ENCODE measurements around the gene MYBBP1A. TPM values are rescaled to one million over a fixed set of nuclear protein-coding genes. Genes with fewer than 3 reads are reported as not detected.

The MYBBP1A gene
- total RNA-seq, 4 donors from 2014 or later = 32.4 to 70.0 (median 54.4) TPM

DNA sequence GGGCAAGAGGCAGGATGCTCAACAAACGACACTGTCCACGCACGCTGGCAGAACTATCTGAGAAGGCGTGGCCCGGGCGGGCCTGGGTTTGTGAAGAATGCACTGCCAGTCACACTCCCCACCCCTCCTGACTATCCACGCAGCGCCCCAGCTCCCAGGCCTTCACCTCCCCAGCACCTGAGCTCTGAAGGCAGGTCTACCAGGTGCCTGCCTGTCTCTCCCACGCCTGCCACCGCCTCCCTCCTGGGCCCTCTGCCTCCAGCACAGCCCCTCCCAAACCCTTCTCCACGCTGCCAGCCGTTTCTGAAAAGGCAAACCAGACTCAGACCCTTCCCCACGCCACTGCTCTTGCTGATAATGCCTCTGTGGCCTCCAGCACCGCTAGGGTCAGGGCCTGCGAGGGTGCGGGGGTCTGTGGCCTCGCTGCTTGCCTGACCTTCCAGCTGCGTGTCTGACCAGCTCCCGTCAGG, 11.6 kb downstream of the MYBBP1A start:
- intact Hi-C loops (cut with DNase I) = no loop called here
- 83 to 86% methylated on average over 5 to 11 of the region's 19 CpGs for WGBS, 2 donors
- H3K36me3 ChIP-seq = peaks cover 57 to 100% (median 57%) of the 10 kb centered on the region in 3 donors

DNA sequence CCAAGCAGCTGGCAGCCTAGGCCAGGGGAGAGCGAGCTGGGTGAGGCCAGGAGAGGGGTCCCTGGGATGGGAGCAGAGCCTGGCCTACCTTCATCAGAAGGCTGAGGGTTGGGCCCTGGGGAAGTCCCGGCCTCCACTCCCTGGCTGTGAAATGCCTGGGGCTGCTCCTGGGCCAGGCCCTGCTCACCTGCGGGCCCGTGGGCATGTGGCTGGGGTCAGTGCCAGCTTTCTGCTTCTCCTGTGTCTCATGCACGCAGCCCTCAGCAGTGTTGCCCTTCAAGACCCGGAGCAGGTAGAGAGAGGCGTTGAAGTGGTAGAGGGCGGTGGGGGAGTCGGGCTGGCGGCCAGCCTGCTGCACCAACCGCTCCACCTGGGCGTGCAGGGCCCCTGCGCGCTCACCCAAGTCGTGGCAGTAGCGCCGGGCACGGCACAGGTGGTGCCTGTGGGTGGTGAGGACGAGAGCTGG, 12.4 kb downstream of the MYBBP1A start:
- Histone ChIP-seq H3K27me3 (no peaks in the 10 kb centered on the region), H3K36me3 (peaks cover 49 to 100% (median 57%) of the 10 kb centered on the region in 3 donors), H3K27ac (no peak overlapping the region), H3K4me1 (peaks cover 2 to 50% (median 12%) of the 10 kb centered on the region in 3 donors), H3K9me3 (no peaks in the 10 kb centered on the region), H3K4me3 (no peak overlapping the region)
- TF ChIP-seq POLR2A (IDR thresholded peaks at IDR 0.05) = no peak
- TF ChIP-seq, protein P1, sequence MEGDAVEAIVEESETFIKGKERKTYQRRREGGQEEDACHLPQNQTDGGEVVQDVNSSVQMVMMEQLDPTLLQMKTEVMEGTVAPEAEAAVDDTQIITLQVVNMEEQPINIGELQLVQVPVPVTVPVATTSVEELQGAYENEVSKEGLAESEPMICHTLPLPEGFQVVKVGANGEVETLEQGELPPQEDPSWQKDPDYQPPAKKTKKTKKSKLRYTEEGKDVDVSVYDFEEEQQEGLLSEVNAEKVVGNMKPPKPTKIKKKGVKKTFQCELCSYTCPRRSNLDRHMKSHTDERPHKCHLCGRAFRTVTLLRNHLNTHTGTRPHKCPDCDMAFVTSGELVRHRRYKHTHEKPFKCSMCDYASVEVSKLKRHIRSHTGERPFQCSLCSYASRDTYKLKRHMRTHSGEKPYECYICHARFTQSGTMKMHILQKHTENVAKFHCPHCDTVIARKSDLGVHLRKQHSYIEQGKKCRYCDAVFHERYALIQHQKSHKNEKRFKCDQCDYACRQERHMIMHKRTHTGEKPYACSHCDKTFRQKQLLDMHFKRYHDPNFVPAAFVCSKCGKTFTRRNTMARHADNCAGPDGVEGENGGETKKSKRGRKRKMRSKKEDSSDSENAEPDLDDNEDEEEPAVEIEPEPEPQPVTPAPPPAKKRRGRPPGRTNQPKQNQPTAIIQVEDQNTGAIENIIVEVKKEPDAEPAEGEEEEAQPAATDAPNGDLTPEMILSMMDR (IDR thresholded peaks at IDR 0.05) = no peak
- 96% methylated on average over 5 of the region's 19 CpGs; no CpG with 5 or more reads in 1 of the 2 donors for WGBS, 2 donors
- no peak for DNase-seq
- intact Hi-C loops (cut with DNase I) = no loop called here

More for the DNA sequence above, 11.6 kb downstream of the MYBBP1A start:
- H3K4me3 ChIP-seq = no peak overlapping the region
- DNase-seq = no peak
- no peaks in the 10 kb centered on the region for H3K27me3 ChIP-seq
- no peaks in the 10 kb centered on the region for H3K9me3 ChIP-seq
- H3K4me1 ChIP-seq = peaks cover 0 to 42% (median 3%) of the 10 kb centered on the region in 3 donors
- TF ChIP-seq POLR2A (IDR thresholded peaks at IDR 0.05) = no peak
- TF ChIP-seq, protein P1 (IDR thresholded peaks at IDR 0.05) = no peak
- H3K27ac ChIP-seq = no peak overlapping the region

DNA sequence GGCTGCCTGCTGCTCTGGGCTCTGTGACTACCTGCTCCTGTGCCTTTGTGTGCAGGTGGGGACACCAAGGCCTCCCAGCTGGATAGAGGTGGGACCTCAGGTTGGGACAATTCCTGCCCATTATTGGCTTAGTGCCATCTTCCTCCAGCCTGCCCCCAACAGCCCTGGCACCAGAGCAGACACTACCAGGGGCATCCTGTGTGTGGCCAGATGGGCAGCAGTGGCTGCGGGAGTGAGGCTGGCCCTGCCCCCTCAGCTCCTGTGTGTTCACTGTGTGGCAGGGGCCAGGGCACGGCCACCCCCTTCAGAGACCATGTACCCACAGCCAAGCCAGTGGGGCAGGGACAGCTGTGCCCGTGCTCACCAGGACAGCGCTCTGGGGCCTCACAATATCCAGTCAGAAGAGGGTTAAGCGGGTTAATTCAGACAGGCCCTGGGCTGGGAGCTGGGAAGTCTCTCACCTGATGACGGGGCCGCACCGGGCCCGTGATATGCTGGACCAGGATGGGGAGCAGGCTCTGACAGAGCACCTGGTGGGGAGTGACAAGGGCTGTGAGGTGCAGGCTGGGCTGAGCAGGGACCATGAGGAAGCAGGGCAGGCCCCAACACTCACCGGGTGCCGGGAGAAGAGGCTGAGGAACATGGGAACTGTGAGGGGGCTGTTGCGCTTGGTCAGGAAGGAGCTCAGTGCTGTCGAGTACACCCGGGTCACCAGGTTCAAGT, 13.0 kb downstream of the MYBBP1A start:
- Histone ChIP-seq H3K27ac (peak overlapping the region in 3 of 4 donors; percentile 17 to 67 (median 47)), H3K4me1 (peaks cover 5 to 56% (median 18%) of the 10 kb centered on the region in 3 donors), H3K9me3 (no peaks in the 10 kb centered on the region), H3K36me3 (peaks cover 43 to 100% (median 57%) of the 10 kb centered on the region in 3 donors), H3K4me3 (no peak overlapping the region), H3K27me3 (no peaks in the 10 kb centered on the region)
- no peak for DNase-seq
- intact Hi-C loops (cut with DNase I) = no loop called here
- 80 to 97% methylated on average over 2 to 6 of the region's 14 CpGs for WGBS, 2 donors
- no peak for TF ChIP-seq POLR2A (IDR thresholded peaks at IDR 0.05)
- TF ChIP-seq, protein P1 (IDR thresholded peaks at IDR 0.05) = no peak

DNA sequence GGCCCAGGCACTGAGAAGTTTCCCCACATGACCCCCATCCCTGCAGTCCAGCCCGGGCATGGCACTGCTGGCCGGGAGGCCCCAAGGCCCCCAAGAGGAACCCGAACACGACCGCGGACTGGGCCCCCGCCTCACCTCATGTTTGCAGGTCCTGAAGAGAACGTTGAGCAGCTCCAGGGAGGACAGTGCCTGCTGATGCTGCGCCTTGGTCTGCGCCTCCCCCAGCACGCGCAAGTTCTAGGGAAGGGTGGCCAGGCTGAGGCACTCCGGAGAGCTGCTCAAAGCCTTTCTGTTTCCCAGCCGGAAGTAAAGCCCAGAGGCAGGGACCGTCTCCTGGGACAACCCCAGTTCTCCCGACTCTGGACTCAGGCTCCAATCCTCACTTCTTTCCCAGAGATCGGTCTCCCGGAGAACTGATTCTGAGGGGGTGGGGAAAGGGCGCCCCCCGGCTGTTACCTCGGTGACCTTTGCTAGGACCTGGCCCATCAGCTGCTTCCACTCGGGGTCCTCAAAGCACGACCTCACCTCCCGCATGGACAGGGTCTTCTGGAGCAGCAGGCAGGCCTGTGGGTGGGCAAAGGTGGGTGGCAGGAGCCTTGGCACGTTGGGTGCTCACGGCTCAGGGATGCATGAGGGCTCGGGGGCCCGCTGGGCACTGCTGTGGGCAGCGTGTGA, 13.7 kb downstream of the MYBBP1A start:
- Histone ChIP-seq H3K4me3 (no peak overlapping the region), H3K9me3 (no peaks in the 10 kb centered on the region), H3K27ac (peak overlapping the region in 3 of 4 donors; percentile 17 to 67 (median 47)), H3K36me3 (peaks cover 36 to 94% (median 57%) of the 10 kb centered on the region in 3 donors), H3K27me3 (no peaks in the 10 kb centered on the region), H3K4me1 (peaks cover 12 to 63% (median 25%) of the 10 kb centered on the region in 3 donors)
- TF ChIP-seq POLR2A (IDR thresholded peaks at IDR 0.05) = no peak
- TF ChIP-seq, protein P1 (IDR thresholded peaks at IDR 0.05) = no peak
- no peak for DNase-seq
- intact Hi-C loops (cut with DNase I) = no loop called here
- WGBS, 2 donors = 77 to 80% methylated on average over 1 to 23 of the region's 29 CpGs
